Muscle layer of duodenum (tissue), 2 donors: Measurements from ENCODE around the gene SIK2.

Experiments used
- H3K27ac ChIP-seq: one replicate; pipeline ENCODE4 v1.7.0; 2013; ENCODE audit warnings: mild to moderate bottlenecking, low read length
- H3K27me3 ChIP-seq: one replicate; pipeline ENCODE4 v1.7.0; 2013; ENCODE audit warnings: low read depth, mild to moderate bottlenecking, control low read depth, low read length
- H3K36me3 ChIP-seq, 2 donors: one replicate each; pipeline ENCODE4 v1.7.0; 2013; ENCODE audit warnings: low read length in 2 of 2, control low read depth in 1 of 2, mild to moderate bottlenecking in 1 of 2; ENCODE audit not compliant: insufficient read depth in 2 of 2, control insufficient read depth in 1 of 2
- H3K4me1 ChIP-seq, 2 donors: one replicate each; pipeline ENCODE4 v1.7.0; 2013; ENCODE audit warnings: low read length in 2 of 2, mild to moderate bottlenecking in 2 of 2, control low read depth in 1 of 2, moderate library complexity in 1 of 2; ENCODE audit not compliant: insufficient read depth in 2 of 2, control insufficient read depth in 1 of 2
- H3K4me3 ChIP-seq, 2 donors: one replicate each; pipeline ENCODE4 v1.7.0; 2013; ENCODE audit warnings: low read length in 2 of 2, low read depth in 1 of 2, mild to moderate bottlenecking in 1 of 2
- H3K9me3 ChIP-seq, 2 donors: one replicate each; pipeline ENCODE4 v1.7.0; 2013; ENCODE audit warnings: low read length in 2 of 2, control low read depth in 1 of 2, mild to moderate bottlenecking in 1 of 2; ENCODE audit not compliant: control insufficient read depth in 1 of 2
- donor health status: healthy.

SIK2 gene

DNA sequence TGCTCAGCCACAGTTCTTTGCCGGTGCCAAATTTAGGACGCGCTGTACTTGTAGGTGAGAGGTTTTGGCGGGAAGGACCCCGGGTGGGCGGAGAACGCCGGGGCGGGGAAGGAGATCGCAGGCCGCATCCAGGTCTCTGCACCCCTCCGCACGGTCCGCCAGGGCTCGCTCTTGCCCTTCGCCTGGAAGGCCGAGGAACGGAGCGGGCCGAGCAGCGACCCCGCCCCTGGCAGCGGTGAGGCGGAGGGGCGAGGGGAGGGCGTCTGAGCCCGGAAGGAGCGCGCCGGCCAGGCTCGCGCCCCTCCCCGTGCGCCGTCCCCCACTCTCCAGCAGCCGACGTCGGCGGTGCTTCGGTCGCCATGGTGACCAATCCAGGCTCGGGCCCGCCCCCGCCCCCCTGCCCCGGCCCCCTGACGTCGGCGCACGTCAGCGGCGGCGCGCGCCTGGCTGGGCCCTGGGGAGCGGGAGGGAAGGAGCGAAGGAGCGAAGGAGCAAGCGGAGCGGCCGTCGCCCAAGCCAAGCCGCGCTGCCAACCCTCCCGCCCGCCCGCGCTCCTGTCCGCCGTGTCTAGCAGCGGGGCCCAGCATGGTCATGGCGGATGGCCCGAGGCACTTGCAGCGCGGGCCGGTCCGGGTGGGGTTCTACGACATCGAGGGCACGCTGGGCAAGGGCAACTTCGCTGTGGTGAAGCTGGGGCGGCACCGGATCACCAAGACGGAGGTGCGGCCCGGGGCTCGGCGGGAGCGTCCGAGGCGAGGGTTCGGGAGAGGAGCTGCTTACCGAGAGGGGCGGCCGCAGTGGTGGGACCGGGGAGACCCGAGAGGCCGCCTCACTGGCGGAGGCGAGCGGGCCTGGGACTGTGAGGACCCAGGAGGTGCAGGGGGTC lies at the start of gene SIK2:
Gene SIK2, plus strand, starts transcription at position 471 of the 886 bp plus-strand sequence. Its CDS starts 115 bp downstream, at position 586.
- peaks cover 5 to 8% of the 10 kb centered on the region in 2 donors for H3K4me1 ChIP-seq
- no peaks in the 10 kb centered on the region for H3K27me3 ChIP-seq
- H3K9me3 ChIP-seq, result no peaks in the 10 kb centered on the region
- no peaks in the 10 kb centered on the region for H3K36me3 ChIP-seq
- peak within 1 kb of the TSS; percentile 81 to 85 for H3K4me3 ChIP-seq
- H3K27ac ChIP-seq, result peak within 1 kb of the TSS; percentile 70

GRCh38 chr11:111554532-111554931 lies 47.7 kb upstream of the SIK2 start:
- Histone ChIP-seq H3K4me1 (no peaks in the 10 kb centered on the region), H3K9me3 (peaks cover 0 to 5% of the 10 kb centered on the region in 2 donors), H3K36me3 (peaks cover 0 to 13% of the 10 kb centered on the region in 2 donors), H3K4me3 (no peak overlapping the region), H3K27ac (no peak overlapping the region), H3K27me3 (no peaks in the 10 kb centered on the region)

DNA sequence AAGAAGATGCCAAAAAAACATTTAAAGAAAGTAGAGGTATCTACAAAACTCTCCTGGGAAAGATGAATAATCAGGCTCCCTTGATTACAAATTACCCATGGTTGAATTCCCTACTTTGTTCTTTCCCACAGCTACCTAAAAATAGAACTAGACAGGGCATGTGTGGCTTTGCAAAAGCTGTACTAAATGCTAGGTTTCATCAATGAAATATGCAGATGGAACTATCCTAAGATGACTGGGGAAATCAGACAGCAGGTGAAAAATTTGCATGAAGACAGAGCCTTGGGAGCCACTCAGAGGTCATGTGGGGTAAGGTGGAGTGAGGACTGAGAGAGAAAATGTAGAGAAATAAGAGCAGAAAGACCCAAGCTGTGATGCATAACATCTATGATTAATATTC lies 47.0 kb upstream of the SIK2 start:
- H3K27ac ChIP-seq, result no peak overlapping the region

DNA sequence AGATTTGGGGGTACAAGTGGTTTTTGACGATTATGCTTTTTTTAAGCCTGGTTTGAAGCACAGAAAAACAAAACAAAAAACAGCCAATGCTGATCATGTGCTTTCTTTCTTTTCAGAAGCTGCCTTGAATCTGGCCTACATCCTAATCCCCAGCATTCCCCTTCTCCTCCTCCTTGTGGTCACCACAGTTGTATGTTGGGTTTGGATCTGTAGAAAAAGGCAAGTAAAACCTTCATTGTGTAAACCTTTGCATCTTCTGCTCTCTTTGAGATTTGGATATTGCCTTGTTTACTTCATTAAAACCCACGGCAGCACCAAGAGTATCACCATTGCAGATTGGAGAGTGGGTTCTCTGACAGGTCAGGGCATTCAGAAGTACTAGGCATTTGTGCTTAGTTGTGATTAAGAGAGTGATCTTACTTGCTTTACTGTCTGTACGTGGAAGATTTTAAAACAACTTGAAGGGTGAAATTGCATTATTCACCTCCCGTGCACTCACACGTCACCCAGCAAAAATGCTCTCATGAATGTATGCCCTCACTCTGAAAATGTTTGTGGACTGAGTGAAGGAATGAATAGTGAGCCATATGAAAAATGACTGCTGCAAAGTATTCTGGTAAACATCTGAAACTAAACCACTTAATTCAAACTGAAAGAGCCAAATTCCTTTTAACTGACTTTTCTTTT lies 44.7 kb upstream of the SIK2 start:
- H3K36me3 ChIP-seq, result peaks cover 0 to 20% of the 10 kb centered on the region in 2 donors
- no peaks in the 10 kb centered on the region for H3K27me3 ChIP-seq
- H3K9me3 ChIP-seq, result peaks cover 0 to 5% of the 10 kb centered on the region in 2 donors
- H3K27ac ChIP-seq, result peak overlapping the region; percentile 39
- H3K4me1 ChIP-seq, result peaks cover 0 to 5% of the 10 kb centered on the region in 2 donors
- no peak overlapping the region for H3K4me3 ChIP-seq

More for the DNA sequence above, 47.0 kb upstream of the SIK2 start:
- H3K4me3 ChIP-seq, result no peak overlapping the region
- no peaks in the 10 kb centered on the region for H3K27me3 ChIP-seq
- peaks cover 0 to 5% of the 10 kb centered on the region in 2 donors for H3K9me3 ChIP-seq
- no peaks in the 10 kb centered on the region for H3K4me1 ChIP-seq
- peaks cover 0 to 13% of the 10 kb centered on the region in 2 donors for H3K36me3 ChIP-seq

DNA sequence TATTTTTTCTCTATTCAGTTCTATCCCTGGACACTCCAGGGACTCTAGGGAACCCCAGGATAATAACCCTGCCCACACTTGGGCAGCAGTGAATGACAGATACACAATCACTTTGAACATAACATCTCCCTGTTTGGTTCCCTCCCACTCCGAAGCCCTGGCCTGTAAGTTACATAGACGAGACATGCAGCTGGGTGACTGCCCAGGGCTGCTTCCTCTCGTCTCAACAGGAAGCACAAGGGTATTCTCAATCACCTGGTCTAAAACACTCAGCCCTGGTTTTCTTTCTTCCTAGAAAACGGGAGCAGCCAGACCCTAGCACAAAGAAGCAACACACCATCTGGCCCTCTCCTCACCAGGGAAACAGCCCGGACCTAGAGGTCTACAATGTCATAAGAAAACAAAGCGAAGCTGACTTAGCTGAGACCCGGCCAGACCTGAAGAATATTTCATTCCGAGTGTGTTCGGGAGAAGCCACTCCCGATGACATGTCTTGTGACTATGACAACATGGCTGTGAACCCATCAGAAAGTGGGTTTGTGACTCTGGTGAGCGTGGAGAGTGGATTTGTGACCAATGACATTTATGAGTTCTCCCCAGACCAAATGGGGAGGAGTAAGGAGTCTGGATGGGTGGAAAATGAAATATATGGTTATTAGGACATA lies 42.3 kb upstream of the SIK2 start:
- H3K27ac ChIP-seq, result no peak overlapping the region
- no peaks in the 10 kb centered on the region for H3K27me3 ChIP-seq
- H3K9me3 ChIP-seq, result peaks cover 0 to 5% of the 10 kb centered on the region in 2 donors
- peaks cover 0 to 5% of the 10 kb centered on the region in 2 donors for H3K4me1 ChIP-seq
- peaks cover 0 to 24% of the 10 kb centered on the region in 2 donors for H3K36me3 ChIP-seq
- H3K4me3 ChIP-seq, result no peak overlapping the region

GRCh38 chr11:111560800-111561199 lies 41.4 kb upstream of the SIK2 start:
- peaks cover 0 to 5% of the 10 kb centered on the region in 2 donors for H3K4me1 ChIP-seq
- H3K27ac ChIP-seq, result no peak overlapping the region
- H3K4me3 ChIP-seq, result no peak overlapping the region
- no peaks in the 10 kb centered on the region for H3K27me3 ChIP-seq
- H3K36me3 ChIP-seq, result peaks cover 0 to 20% of the 10 kb centered on the region in 2 donors
- peaks cover 0 to 5% of the 10 kb centered on the region in 2 donors for H3K9me3 ChIP-seq

DNA sequence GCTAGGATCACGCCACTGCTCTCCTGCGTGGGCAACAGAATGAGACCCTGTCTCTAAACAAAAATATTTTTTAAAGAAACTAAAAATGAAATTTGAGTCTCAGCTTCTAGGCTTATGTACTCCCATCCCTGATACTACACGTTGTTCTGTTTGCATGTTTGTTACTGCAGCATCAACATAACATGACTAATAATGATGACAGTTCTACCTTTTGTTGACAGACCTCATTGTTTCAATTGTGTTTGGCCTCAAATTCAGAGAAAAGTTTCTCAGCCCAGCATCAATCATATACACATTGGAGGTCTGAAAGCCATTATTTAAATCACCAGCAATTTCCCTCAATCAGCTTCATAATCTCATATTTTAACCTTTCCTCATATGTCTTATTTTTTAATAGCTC lies 40.9 kb upstream of the SIK2 start:
- Histone ChIP-seq H3K27me3 (no peaks in the 10 kb centered on the region), H3K36me3 (peaks cover 0 to 17% of the 10 kb centered on the region in 2 donors), H3K9me3 (peaks cover 0 to under 1% of the 10 kb centered on the region in 2 donors), H3K27ac (no peak overlapping the region), H3K4me1 (peaks cover 0 to 5% of the 10 kb centered on the region in 2 donors), H3K4me3 (no peak overlapping the region)

DNA sequence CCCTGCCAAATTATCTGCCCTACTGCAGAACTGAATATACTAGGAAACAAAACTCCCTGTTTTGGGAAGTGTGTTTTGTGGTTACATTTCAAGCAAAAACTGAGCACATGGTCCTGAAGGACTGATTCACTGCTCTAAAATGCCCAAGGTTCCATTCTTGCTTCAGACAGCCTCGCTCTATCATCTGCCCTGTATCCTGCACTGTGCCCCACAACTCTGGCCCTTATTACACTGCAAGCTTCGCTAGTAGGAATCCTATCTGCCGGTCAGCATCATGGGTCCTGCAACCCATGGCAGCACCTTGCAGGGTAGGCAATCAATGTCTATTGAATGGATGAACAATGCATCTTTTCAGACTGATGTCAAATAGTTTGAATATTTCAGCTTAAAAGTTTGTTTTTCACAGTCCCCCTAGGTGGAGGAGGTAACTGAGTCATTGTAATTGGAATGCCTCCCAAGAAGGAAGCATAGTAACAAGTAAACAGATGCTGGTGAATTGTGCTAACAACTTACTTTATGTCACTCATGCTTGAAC lies 40.4 kb upstream of the SIK2 start:
- Histone ChIP-seq H3K27me3 (no peaks in the 10 kb centered on the region), H3K4me3 (no peak overlapping the region), H3K4me1 (peaks cover 0 to 5% of the 10 kb centered on the region in 2 donors), H3K27ac (no peak overlapping the region), H3K36me3 (peaks cover 0 to 17% of the 10 kb centered on the region in 2 donors), H3K9me3 (no peaks in the 10 kb centered on the region)

- peaks cover 0 to 5% of the 10 kb centered on the region in 2 donors for H3K4me1 ChIP-seq
- no peaks in the 10 kb centered on the region for H3K27me3 ChIP-seq
- no peak overlapping the region for H3K27ac ChIP-seq
- no peaks in the 10 kb centered on the region for H3K9me3 ChIP-seq
- H3K4me3 ChIP-seq, result no peak overlapping the region
- H3K36me3 ChIP-seq, result peaks cover 0 to 17% of the 10 kb centered on the region in 2 donors
Observed at GRCh38 chr11:111562692-111563389, 39.4 kb upstream of the SIK2 start.

DNA sequence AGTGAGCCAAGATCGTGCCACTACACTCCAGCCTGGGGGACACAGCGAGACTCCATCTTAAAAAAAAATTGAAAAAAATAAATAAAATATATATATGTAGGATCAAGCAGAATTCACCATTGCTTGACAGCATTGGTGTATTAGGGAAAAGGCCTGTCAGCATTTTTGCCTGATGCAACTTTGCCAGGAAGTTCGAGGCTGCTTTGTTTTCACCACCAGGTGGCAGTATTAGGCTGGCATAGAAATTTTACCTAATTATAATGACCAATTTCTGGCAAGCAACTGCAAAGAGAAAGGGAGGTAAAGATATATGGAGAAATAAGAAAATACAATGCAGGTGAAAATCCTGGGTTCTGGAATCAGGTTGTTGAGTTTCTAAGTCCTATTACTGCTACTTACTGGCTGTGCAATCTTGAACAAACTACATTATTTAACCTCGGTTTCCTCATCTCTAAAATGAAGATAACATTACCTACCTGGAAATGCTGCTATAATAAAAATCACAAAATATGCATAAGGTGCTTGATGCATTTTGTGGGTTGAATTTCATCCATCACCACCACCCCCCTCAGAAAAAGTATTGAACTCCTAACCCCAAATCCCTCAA lies 37.0 kb upstream of the SIK2 start:
- H3K27me3 ChIP-seq, result no peaks in the 10 kb centered on the region
- no peaks in the 10 kb centered on the region for H3K9me3 ChIP-seq

More for the DNA sequence above, 37.0 kb upstream of the SIK2 start:
- Histone ChIP-seq H3K27ac (no peak overlapping the region), H3K4me1 (peaks cover 0 to 5% of the 10 kb centered on the region in 2 donors), H3K36me3 (peaks cover 0 to 17% of the 10 kb centered on the region in 2 donors), H3K4me3 (no peak overlapping the region)
